ENCODE results near the gene GAS2L2. TPM values are rescaled to one million over a fixed set of nuclear protein-coding genes. Genes with fewer than 3 reads are reported as not detected.

The GAS2L2 gene
- total RNA-seq, 2 experiments from 2014 or later, result 0.11 TPM; not detected in 1

DNA sequence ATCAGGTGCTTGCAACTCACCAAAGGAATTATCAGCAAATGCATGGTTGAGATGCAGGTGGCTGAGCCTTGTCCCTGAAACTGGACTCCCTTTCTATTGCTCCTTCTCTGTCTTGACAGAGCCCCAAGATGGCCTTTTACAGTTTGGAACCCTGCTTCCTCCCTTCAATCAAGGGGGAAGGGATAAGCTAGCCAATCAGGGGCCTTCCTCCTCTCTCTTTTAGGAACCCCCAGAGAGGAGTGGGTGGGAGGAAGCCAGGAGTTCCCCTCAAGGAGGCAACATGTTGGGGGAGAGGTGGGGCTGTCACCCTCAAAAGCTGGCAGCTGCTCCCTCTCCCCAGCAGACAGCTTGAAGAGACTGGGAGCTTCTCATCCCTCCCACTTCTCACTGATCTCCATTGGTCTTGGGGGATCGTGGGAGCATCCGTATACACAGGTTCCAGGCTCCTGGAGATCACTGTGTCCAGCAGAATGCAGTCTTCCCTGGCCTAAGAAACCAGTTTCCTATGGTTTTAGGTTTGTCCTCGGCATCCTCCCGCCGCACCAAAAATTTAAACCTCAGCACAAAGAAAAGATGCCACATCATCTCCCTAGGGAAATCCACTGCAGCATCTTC is 14.4 kb downstream of the GAS2L2 start:
- ATAC-seq (ENCODE audit: low read depth), result no peak
- H3K9me3 Mint-ChIP-seq, result no peaks in the 10 kb centered on the region
- peaks cover 7% of the 10 kb centered on the region for H3K4me1 Mint-ChIP-seq
- POLR2A ChIA-PET, result no interaction called here
- H3K36me3 Mint-ChIP-seq, result no peaks in the 10 kb centered on the region
- H3K27me3 Mint-ChIP-seq, result peaks cover 41% of the 10 kb centered on the region
- no peak overlapping the region for H3K27ac Mint-ChIP-seq
- no peak for DNase-seq
- H3K4me3 Mint-ChIP-seq, result no peak overlapping the region

- DNase-seq, result no peak
- Mint-ChIP-seq H3K4me3 (no peak overlapping the region), H3K27ac (no peak overlapping the region), H3K36me3 (no peaks in the 10 kb centered on the region), H3K4me1 (peaks cover 2% of the 10 kb centered on the region), H3K9me3 (no peaks in the 10 kb centered on the region), H3K27me3 (peaks cover 41% of the 10 kb centered on the region)
- ATAC-seq (ENCODE audit: low read depth), result no peak
- POLR2A ChIA-PET, result no interaction called here
Observed at GRCh38 chr17:35736236-35736635, 16.8 kb downstream of the GAS2L2 start.

DNA sequence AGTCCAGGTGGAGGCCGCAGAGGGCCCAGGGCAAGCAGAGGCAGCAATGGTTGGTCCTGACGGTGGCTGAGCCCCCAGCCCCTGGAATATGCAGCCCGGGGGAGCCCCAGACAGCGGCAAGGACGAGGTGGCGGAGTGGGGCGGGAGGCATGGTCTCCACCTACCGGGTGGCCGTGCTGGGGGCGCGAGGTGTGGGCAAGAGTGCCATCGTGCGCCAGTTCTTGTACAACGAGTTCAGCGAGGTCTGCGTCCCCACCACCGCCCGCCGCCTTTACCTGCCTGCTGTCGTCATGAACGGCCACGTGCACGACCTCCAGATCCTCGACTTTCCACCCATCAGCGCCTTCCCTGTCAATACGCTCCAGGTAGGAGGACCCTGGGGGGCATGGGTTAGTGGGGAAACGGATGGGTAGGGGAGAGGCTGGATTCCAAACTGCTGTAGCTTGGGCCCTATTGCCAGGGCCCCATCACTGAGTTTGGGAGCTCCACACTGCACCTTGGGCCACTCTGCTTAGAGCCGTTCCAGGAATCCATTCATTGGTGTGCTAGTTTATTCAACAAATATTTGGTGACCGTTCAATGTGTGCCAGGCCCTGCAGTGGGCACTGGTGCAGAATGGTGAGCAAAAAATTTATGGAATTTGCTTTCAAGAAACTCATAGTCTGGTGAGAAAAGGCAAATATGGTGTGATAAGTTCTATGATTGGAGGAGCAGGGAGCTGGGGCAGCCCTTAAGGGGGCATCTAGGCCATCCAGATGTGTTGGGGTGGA is 17.8 kb downstream of the GAS2L2 start:
- Mint-ChIP-seq H3K36me3 (peaks cover 5% of the 10 kb centered on the region), H3K27me3 (peaks cover 43% of the 10 kb centered on the region), H3K4me3 (no peak overlapping the region), H3K9me3 (no peaks in the 10 kb centered on the region), H3K4me1 (peaks cover 9% of the 10 kb centered on the region), H3K27ac (no peak overlapping the region)
- POLR2A ChIA-PET, result no interaction called here
- ATAC-seq (ENCODE audit: low read depth) (no peak), DNase-seq (no peak)

DNA sequence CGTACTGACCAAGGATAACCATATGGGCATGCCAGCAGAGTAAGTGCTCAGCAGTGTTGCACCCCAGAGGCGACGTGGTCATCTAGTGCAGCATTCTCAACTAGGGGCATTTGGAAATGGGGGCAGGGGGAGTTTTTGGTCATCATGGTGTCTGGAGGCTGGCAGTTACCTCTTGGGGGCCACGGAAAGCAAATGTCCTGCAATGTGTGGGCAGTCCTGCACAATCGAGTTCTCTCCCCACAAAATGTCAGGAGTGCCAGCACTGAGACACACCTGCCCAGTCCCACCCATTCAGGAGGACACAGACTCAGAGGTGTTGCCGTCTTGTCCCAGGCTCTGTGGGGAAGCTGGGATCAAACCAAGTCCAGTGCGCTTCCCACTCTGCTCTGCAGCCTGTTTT is 18.6 kb downstream of the GAS2L2 start:
- Mint-ChIP-seq H3K4me3 (no peak overlapping the region), H3K36me3 (peaks cover 5% of the 10 kb centered on the region), H3K27me3 (peaks cover 35% of the 10 kb centered on the region), H3K9me3 (no peaks in the 10 kb centered on the region), H3K27ac (no peak overlapping the region), H3K4me1 (peaks cover 9% of the 10 kb centered on the region)
- DNase-seq (no peak), ATAC-seq (ENCODE audit: low read depth) (no peak)
- POLR2A ChIA-PET, result no interaction called here

DNA sequence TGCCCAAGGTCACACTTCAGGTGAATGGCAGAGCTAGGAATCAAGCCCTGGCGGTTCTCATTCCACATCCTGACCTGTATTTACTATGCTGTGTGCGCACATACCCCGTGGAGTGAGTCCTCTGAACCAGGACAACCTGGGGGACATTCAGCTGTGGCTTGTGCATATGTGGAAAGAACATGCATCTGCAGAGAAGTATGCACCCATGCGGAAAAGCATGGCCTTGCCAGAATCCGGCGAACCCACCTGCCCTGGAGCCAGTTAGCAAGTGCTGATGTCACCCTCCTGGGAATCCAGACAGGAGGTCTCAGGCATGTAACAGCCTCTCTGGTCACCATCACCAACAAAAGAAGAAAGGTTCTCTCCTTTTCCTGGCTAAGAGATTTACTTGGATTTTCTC is 19.7 kb downstream of the GAS2L2 start:
- peaks cover 28% of the 10 kb centered on the region for H3K27me3 Mint-ChIP-seq
- H3K4me1 Mint-ChIP-seq, result peaks cover 9% of the 10 kb centered on the region
- no peak for DNase-seq
- H3K4me3 Mint-ChIP-seq, result no peak overlapping the region
- peaks cover 5% of the 10 kb centered on the region for H3K36me3 Mint-ChIP-seq
- H3K9me3 Mint-ChIP-seq, result no peaks in the 10 kb centered on the region
- no peak overlapping the region for H3K27ac Mint-ChIP-seq
- POLR2A ChIA-PET, result no interaction called here
- ATAC-seq (ENCODE audit: low read depth), result no peak

- ATAC-seq (ENCODE audit: low read depth), result no peak
- no peak overlapping the region for H3K27ac Mint-ChIP-seq
- H3K4me3 Mint-ChIP-seq, result no peak overlapping the region
- H3K4me1 Mint-ChIP-seq, result peaks cover 9% of the 10 kb centered on the region
- peaks cover 5% of the 10 kb centered on the region for H3K36me3 Mint-ChIP-seq
- POLR2A ChIA-PET, result no interaction called here
- H3K9me3 Mint-ChIP-seq, result no peaks in the 10 kb centered on the region
- no peak for DNase-seq
- peaks cover 28% of the 10 kb centered on the region for H3K27me3 Mint-ChIP-seq
Observed at GRCh38 chr17:35732806-35733136, 20.3 kb downstream of the GAS2L2 start.

GRCh38 chr17:35731917-35732805 is 20.9 kb downstream of the GAS2L2 start:
- DNase-seq (no peak), ATAC-seq (ENCODE audit: low read depth) (no peak)
- peaks cover 5% of the 10 kb centered on the region for H3K36me3 Mint-ChIP-seq
- peaks cover 9% of the 10 kb centered on the region for H3K4me1 Mint-ChIP-seq
- H3K4me3 Mint-ChIP-seq, result peak overlapping the region; percentile 30
- POLR2A ChIA-PET, result no interaction called here
- H3K9me3 Mint-ChIP-seq, result no peaks in the 10 kb centered on the region
- H3K27ac Mint-ChIP-seq, result no peak overlapping the region
- peaks cover 28% of the 10 kb centered on the region for H3K27me3 Mint-ChIP-seq

DNA sequence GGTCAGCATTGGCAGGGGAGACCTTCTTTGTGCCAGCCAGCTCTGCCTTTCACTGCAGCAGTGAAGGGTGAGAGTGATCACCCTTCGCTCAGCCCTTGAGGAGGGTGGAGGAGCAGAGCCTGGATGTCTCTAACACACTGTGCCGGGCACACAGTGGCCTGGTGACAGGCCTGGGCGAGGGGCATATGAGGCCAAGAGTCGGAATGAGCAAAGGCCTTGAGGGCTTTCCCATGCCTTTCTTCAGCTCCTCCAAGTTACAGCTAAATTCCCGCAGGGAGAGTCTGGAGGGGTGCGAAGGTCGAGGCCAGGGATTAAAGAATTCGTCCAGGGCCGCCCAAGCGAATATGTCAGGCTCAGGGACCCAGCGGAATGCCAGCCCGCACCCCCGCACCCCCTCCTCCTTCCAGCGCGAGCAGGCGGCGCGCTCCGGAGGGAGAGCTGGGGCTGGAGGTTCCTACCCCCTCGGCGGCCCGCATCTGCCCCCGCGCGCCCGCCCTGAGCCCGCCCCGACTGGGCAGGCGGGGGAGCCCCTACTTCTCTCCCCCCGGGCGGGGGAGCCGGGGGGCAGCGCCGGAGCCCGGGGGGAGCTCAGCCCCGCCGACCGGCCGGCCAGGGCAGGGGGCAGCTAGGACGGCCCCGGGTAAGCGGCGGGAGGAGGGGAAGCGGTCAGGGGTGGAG is 21.7 kb downstream of the GAS2L2 start, which contains the start of gene RASL10B:
RASL10B (plus strand) TSS at position 401 of the 678 bp plus-strand sequence. CDS start 3,546 bp downstream, outside the sequence.
- ATAC-seq (ENCODE audit: low read depth) (peak; percentile 41), DNase-seq (no peak)
- Mint-ChIP-seq H3K27ac (no peak within 1 kb of the TSS), H3K9me3 (no peaks in the 10 kb centered on the region), H3K4me1 (peaks cover 9% of the 10 kb centered on the region), H3K27me3 (peaks cover 28% of the 10 kb centered on the region), H3K36me3 (peaks cover 5% of the 10 kb centered on the region), H3K4me3 (peak within 1 kb of the TSS; percentile 67)
- POLR2A ChIA-PET, result interaction anchor here (1.3 kb wide), 1 partner anchor 32 kb away, joined by 3 read pairs; no protein-coding TSS in a partner anchor

- Mint-ChIP-seq H3K4me1 (peaks cover 9% of the 10 kb centered on the region), H3K27me3 (peaks cover 26% of the 10 kb centered on the region), H3K36me3 (peaks cover 8% of the 10 kb centered on the region), H3K9me3 (no peaks in the 10 kb centered on the region), H3K4me3 (peak overlapping the region; percentile 67), H3K27ac (no peak overlapping the region)
- POLR2A ChIA-PET, result interaction anchor here (1.3 kb wide), 1 partner anchor 33 kb away, joined by 3 read pairs; no protein-coding TSS in a partner anchor
- no peak for DNase-seq
- no peak for ATAC-seq (ENCODE audit: low read depth)
Observed at GRCh38 chr17:35730400-35731005, 22.5 kb downstream of the GAS2L2 start.

- H3K27ac Mint-ChIP-seq, result no peak overlapping the region
- H3K4me3 Mint-ChIP-seq, result no peak overlapping the region
- H3K27me3 Mint-ChIP-seq, result peaks cover 26% of the 10 kb centered on the region
- H3K4me1 Mint-ChIP-seq, result peaks cover 9% of the 10 kb centered on the region
- no peaks in the 10 kb centered on the region for H3K9me3 Mint-ChIP-seq
- no peak for ATAC-seq (ENCODE audit: low read depth)
- H3K36me3 Mint-ChIP-seq, result peaks cover 8% of the 10 kb centered on the region
- POLR2A ChIA-PET, result no interaction called here
- no peak for DNase-seq
Observed at GRCh38 chr17:35729405-35729833, 23.6 kb downstream of the GAS2L2 start.

- Mint-ChIP-seq H3K36me3 (peaks cover 14% of the 10 kb centered on the region), H3K27me3 (peaks cover 25% of the 10 kb centered on the region), H3K4me3 (no peak overlapping the region), H3K9me3 (no peaks in the 10 kb centered on the region), H3K27ac (no peak overlapping the region), H3K4me1 (peaks cover 9% of the 10 kb centered on the region)
- ATAC-seq (ENCODE audit: low read depth), result no peak
- POLR2A ChIA-PET, result no interaction called here
- DNase-seq, result no peak
Observed at GRCh38 chr17:35728551-35728950, 24.5 kb downstream of the GAS2L2 start.

DNA sequence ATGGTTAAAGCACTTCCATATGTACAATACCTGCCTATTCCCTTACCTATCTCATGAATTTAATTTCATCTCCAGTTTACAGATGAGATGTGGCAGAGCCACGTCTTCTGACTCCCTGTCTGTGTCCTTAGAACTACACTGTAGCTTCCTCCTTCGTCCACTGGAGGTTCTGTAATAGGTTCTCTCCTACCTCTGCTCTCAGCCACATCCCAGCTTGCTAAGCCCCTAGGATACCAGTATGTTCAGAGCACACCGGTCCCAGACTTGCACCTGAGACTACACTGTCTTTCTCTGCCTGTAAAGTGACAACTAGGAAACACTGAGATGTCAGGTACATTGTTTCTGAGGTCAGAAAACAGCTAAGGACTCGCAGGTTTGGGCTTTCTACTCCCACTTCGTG is 25.4 kb downstream of the GAS2L2 start:
- H3K27me3 Mint-ChIP-seq, result peaks cover 16% of the 10 kb centered on the region
- H3K9me3 Mint-ChIP-seq, result no peaks in the 10 kb centered on the region
- no peak for DNase-seq
- peaks cover 9% of the 10 kb centered on the region for H3K4me1 Mint-ChIP-seq
- no peak overlapping the region for H3K4me3 Mint-ChIP-seq
- peaks cover 14% of the 10 kb centered on the region for H3K36me3 Mint-ChIP-seq
- no peak overlapping the region for H3K27ac Mint-ChIP-seq
- POLR2A ChIA-PET, result no interaction called here
- no peak for ATAC-seq (ENCODE audit: low read depth)
